Gastrocnemius medialis (tissue), 4 donors: ENCODE data around the gene SELENOH. TPM values are rescaled to one million over a fixed set of nuclear protein-coding genes. Genes with fewer than 3 reads are reported as not detected.

Experiments used
- ATAC-seq, 2 donors: fragments of 150-250 bp; one replicate each; pipeline ENCODE4 v1.9.1; 2016
- DNase-seq, 2 donors: peaks; one replicate each; pipeline ENCODE4 v3.0.0-alpha.2; 2019
- H3K27ac ChIP-seq, 4 donors: fragments of 200-600 bp; sonication (generic); 1 replicate in 1 of 4; 2 replicates in 3 of 4; pipeline ENCODE4 v1.5.1; 2016 to 2018; ENCODE audit warnings: mild to moderate bottlenecking in 2 of 4, moderate library complexity in 1 of 4
- H3K27me3 ChIP-seq, 3 donors: fragments of 200-600 bp; sonication (generic) in 2 of 3; 1 replicate in 1 of 3; 2 replicates in 2 of 3; pipeline versions ENCODE4 v1.5.1 to v1.6.0; 2016 to 2019; ENCODE audit warnings: mild to moderate bottlenecking in 1 of 3, moderate library complexity in 1 of 3
- H3K36me3 ChIP-seq, 2 donors: fragments of 200-600 bp; sonication (generic) in 1 of 2; one replicate each; pipeline ENCODE4 v1.5.1; 2017 to 2018
- H3K4me1 ChIP-seq, 2 donors: fragments of 200-600 bp; sonication (generic) in 1 of 2; one replicate each; pipeline ENCODE4 v1.5.1; 2016 to 2017; ENCODE audit warnings: mild to moderate bottlenecking in 2 of 2
- H3K4me3 ChIP-seq, 4 donors: fragments of 200-600 bp; sonication (generic) in 3 of 4; 1 replicate in 1 of 4; 2 replicates in 3 of 4; pipeline ENCODE4 v1.5.1; 2016 to 2019; ENCODE audit warnings: mild to moderate bottlenecking in 2 of 4
- H3K9me3 ChIP-seq, 3 donors: fragments of 200-600 bp; sonication (generic) in 2 of 3; 1 replicate in 1 of 3; 2 replicates in 2 of 3; pipeline ENCODE4 v1.5.1; 2016 to 2019
- CTCF ChIP-seq, 5 experiments: fragments of 450-650 bp in 3 of 5; fragments of 200-600 bp in 2 of 5; sonication (generic) in 2 of 5; IDR thresholded peaks in 4 of 5; conservative IDR thresholded peaks in 1 of 5; 1 replicate in 4 of 5; 2 replicates in 1 of 5; pipeline ENCODE4 v1.5.1; 2016 to 2019; ENCODE audit warnings: antibody characterized with exemption in 5 of 5, mild to moderate bottlenecking in 3 of 5, moderate library complexity in 3 of 5
- POLR2A ChIP-seq, 2 donors: fragments of 450-650 bp; IDR thresholded peaks; one replicate each; pipeline ENCODE4 v1.6.1; 2017; ENCODE audit warnings: antibody characterized with exemption in 2 of 2, mild to moderate bottlenecking in 2 of 2, moderate library complexity in 2 of 2
- in situ Hi-C, 4 donors: fragments of 200-750 bp; cut with MboI; loops; one replicate each; pipeline versions ENCODE4 v1.15.0 to v1.8.0; 2017; ENCODE audit warnings: low sequenced_read_pairs in 4 of 4
- intact Hi-C: fragments of 100-400 bp; cut with DNase I; formaldehyde crosslinking; loops from one replicate; pipeline ENCODE4 v1.15.1; 2023; ENCODE audit warnings: low total_unique reads
- total RNA-seq, 4 donors: library from RNA; depleted of rRNA; stranded (reverse); fragments of >200 nt; gene quantifications; one replicate each; pipeline versions ENCODE4 v1.1.0 to v1.2.3, GENCODE V29; 2016

The SELENOH gene
- total RNA-seq, 4 donors from 2014 or later, result 94.7 to 145 (median 132) TPM

- intact Hi-C loops, result no loop called here
- Histone ChIP-seq H3K4me3 (peak overlapping the region; percentile 66 to 83 (median 78)), H3K27ac (peak overlapping the region; percentile 90 to 97 (median 93)), H3K4me1 (peaks cover 45 to 46% of the 10 kb centered on the region in 2 donors), H3K27me3 (no peaks in the 10 kb centered on the region), H3K36me3 (no peaks in the 10 kb centered on the region), H3K9me3 (no peaks in the 10 kb centered on the region)
- DNase-seq (no peak), ATAC-seq (no peak)
- TF ChIP-seq POLR2A (IDR thresholded peaks at IDR 0.05), result no peak
- no peak for TF ChIP-seq CTCF (IDR thresholded peaks at IDR 0.05 in 4 of 5, conservative IDR thresholded peaks at IDR 0.05 in 1 of 5)
- in situ Hi-C loops, result loop anchor here in 1 of 4 donors (25.0 kb wide), 1 partner anchor 427 kb away; the partner anchor contains the start of genes P2RX3 and SSRP1
Measured at GRCh38 chr11:57764021-57764420, 22.7 kb downstream of the SELENOH start.

- Histone ChIP-seq H3K27ac (peak overlapping the region; percentile 90 to 97 (median 93)), H3K4me1 (peaks cover 47 to 50% of the 10 kb centered on the region in 2 donors), H3K9me3 (no peaks in the 10 kb centered on the region), H3K36me3 (no peaks in the 10 kb centered on the region), H3K27me3 (no peaks in the 10 kb centered on the region), H3K4me3 (peak overlapping the region; percentile 66 to 83 (median 78))
- ATAC-seq, result no peak
- no peak for DNase-seq
- in situ Hi-C loops, result loop anchor here in 1 of 4 donors (25.0 kb wide), 1 partner anchor 427 kb away; the partner anchor contains the start of genes P2RX3 and SSRP1
- intact Hi-C loops, result no loop called here
- TF ChIP-seq CTCF (IDR thresholded peaks at IDR 0.05 in 4 of 5, conservative IDR thresholded peaks at IDR 0.05 in 1 of 5) (no peak), POLR2A (IDR thresholded peaks at IDR 0.05) (no peak)
Measured at GRCh38 chr11:57764566-57764965, 23.3 kb downstream of the SELENOH start.

- DNase-seq (no peak), ATAC-seq (no peak)
- H3K4me1 ChIP-seq, result peaks cover 47 to 54% of the 10 kb centered on the region in 2 donors
- H3K4me3 ChIP-seq, result peak overlapping the region; percentile 66 to 83 (median 78)
- no peaks in the 10 kb centered on the region for H3K27me3 ChIP-seq
- intact Hi-C loops (no loop called here), in situ Hi-C loops (loop anchor here in 1 of 4 donors (25.0 kb wide), 1 partner anchor 428 kb away; the partner anchor contains the start of genes P2RX3 and SSRP1)
- no peaks in the 10 kb centered on the region for H3K9me3 ChIP-seq
- peak overlapping the region; percentile 90 to 97 (median 93) for H3K27ac ChIP-seq
- H3K36me3 ChIP-seq, result no peaks in the 10 kb centered on the region
- TF ChIP-seq POLR2A (IDR thresholded peaks at IDR 0.05), result no peak
- no peak for TF ChIP-seq CTCF (IDR thresholded peaks at IDR 0.05 in 4 of 5, conservative IDR thresholded peaks at IDR 0.05 in 1 of 5)
Measured at GRCh38 chr11:57764972-57765371, 23.7 kb downstream of the SELENOH start.

GRCh38 chr11:57770793-57771192 is 29.5 kb downstream of the SELENOH start:
- no peaks in the 10 kb centered on the region for H3K9me3 ChIP-seq
- DNase-seq, result no peak
- ATAC-seq, result no peak
- no peak overlapping the region for H3K4me3 ChIP-seq
- in situ Hi-C loops (loop anchor here in 1 of 4 donors (25.0 kb wide), 1 partner anchor 433 kb away; the partner anchor contains the start of genes P2RX3 and SSRP1), intact Hi-C loops (no loop called here)
- peak overlapping the region in 3 of 4 donors; percentile 15 to 39 (median 16) for H3K27ac ChIP-seq
- peaks cover 51 to 74% of the 10 kb centered on the region in 2 donors for H3K4me1 ChIP-seq
- no peaks in the 10 kb centered on the region for H3K36me3 ChIP-seq
- no peaks in the 10 kb centered on the region for H3K27me3 ChIP-seq
- no peak for TF ChIP-seq CTCF (IDR thresholded peaks at IDR 0.05 in 4 of 5, conservative IDR thresholded peaks at IDR 0.05 in 1 of 5)
- no peak for TF ChIP-seq POLR2A (IDR thresholded peaks at IDR 0.05)
